ENCODE results near the gene MGST3. TPM values are rescaled to one million over a fixed set of nuclear protein-coding genes. Genes with fewer than 3 reads are reported as not detected.

MGST3 gene
- total RNA-seq, 1 experiment from 2014 or later: 87.7 TPM

DNA sequence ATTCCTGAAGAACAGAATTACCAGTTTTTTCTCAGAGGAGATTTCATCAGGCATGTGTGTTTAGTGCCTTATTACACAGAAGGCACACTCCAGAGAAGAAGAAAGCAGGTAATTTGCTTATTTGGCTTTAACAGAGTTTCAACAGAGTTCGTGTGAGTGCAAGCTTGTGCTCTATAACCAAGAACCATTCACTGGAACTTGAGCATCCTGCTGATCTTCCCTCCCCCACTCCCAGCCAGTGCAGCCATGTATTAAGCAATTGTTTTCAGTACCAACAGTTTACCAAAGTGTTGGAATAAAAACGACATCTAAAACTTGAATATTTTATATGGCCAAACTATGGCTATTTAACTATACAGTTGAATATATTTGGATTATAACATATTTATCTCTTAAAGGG is 4.3 kb downstream of the MGST3 start:
- H3K23ac ChIP-seq (ENCODE audit: insufficient read length, low read depth, low read length): no peak overlapping the region
- no peak overlapping the region for H2BK5ac ChIP-seq (ENCODE audit: insufficient read length, low read length)
- H2AFZ ChIP-seq (ENCODE audit: low read length): no peak overlapping the region
- H2BK12ac ChIP-seq (ENCODE audit: insufficient read length, low read depth, low read length): no peak overlapping the region
- no peak overlapping the region for H3K56ac ChIP-seq (ENCODE audit: insufficient read length, low read depth, low read length)
- peaks cover 2% of the 10 kb centered on the region for H3K79me1 ChIP-seq (ENCODE audit: insufficient read depth, low read depth, low read length, poor library complexity, severe bottlenecking)
- no peak overlapping the region for H3K4me3 Mint-ChIP-seq
- H2BK120ac ChIP-seq (ENCODE audit: low read depth, low read length, poor library complexity, severe bottlenecking): no peak overlapping the region
- no peak overlapping the region for H4K8ac ChIP-seq (replicated peaks; ENCODE audit: insufficient read length, low read depth, low read length)
- no peaks in the 10 kb centered on the region for H3K9me3 Mint-ChIP-seq
- H4K5ac ChIP-seq (ENCODE audit: insufficient read length, low read depth, low read length): no peak overlapping the region
- H3K4me1 Mint-ChIP-seq: peaks cover 38 to 47% of the 10 kb centered on the region in 2 experiments
- H3K9me3 ChIP-seq (ENCODE audit: control insufficient read depth, low read depth, low read length): no peaks in the 10 kb centered on the region
- no peak overlapping the region for H3K27ac Mint-ChIP-seq
- H3K27me3 ChIP-seq (ENCODE audit: insufficient read depth, low read length): no peaks in the 10 kb centered on the region
- no peak overlapping the region for H3K18ac ChIP-seq (ENCODE audit: insufficient read length, low read depth, low read length)
- DNase-seq: no peak
- H3K14ac ChIP-seq (ENCODE audit: insufficient read depth, low read length): no peak overlapping the region
- H3K36me3 Mint-ChIP-seq (ENCODE audit: insufficient read depth in 1 of 3, low read depth in 3 of 3): peaks cover 3 to 5% (median 5%) of the 10 kb centered on the region in 3 experiments; a peak in 3 of 7 replicates
- no peak overlapping the region for H2BK20ac ChIP-seq (ENCODE audit: low read depth, low read length, poor library complexity, severe bottlenecking)
- no peak overlapping the region for H4K91ac ChIP-seq (ENCODE audit: insufficient read length, low read depth, low read length)
- peaks cover 11% of the 10 kb centered on the region for H3K23me2 ChIP-seq (ENCODE audit: insufficient read length, low read depth, low read length, poor library complexity, severe bottlenecking)
- H3K9ac ChIP-seq (ENCODE audit: extremely low read depth, insufficient read length, low read length): no peak overlapping the region
- 0 out of 2 replicates have a peak, but pooled peaks cover 5% of the 10 kb centered on the region for H3K4me1 ChIP-seq (ENCODE audit: insufficient read depth, low read length)
- no peaks in the 10 kb centered on the region for H4K20me1 ChIP-seq (ENCODE audit: control insufficient read depth, insufficient read depth, insufficient read length)
- no peak overlapping the region for H3K4ac ChIP-seq (ENCODE audit: low read depth, low read length)
- no peak overlapping the region for H2AK5ac ChIP-seq (ENCODE audit: insufficient read length, low read length)
- TF ChIP-seq, protein P1, sequence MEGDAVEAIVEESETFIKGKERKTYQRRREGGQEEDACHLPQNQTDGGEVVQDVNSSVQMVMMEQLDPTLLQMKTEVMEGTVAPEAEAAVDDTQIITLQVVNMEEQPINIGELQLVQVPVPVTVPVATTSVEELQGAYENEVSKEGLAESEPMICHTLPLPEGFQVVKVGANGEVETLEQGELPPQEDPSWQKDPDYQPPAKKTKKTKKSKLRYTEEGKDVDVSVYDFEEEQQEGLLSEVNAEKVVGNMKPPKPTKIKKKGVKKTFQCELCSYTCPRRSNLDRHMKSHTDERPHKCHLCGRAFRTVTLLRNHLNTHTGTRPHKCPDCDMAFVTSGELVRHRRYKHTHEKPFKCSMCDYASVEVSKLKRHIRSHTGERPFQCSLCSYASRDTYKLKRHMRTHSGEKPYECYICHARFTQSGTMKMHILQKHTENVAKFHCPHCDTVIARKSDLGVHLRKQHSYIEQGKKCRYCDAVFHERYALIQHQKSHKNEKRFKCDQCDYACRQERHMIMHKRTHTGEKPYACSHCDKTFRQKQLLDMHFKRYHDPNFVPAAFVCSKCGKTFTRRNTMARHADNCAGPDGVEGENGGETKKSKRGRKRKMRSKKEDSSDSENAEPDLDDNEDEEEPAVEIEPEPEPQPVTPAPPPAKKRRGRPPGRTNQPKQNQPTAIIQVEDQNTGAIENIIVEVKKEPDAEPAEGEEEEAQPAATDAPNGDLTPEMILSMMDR (conservative IDR thresholded peaks at IDR 0.05): no peak
- no peak overlapping the region for H2BK15ac ChIP-seq (ENCODE audit: low read depth, low read length)
- peaks cover 3% of the 10 kb centered on the region; the same call in 1 of the 2 replicates for H3K79me2 ChIP-seq (ENCODE audit: insufficient read depth, low read length)
- no peak overlapping the region for H3K27ac ChIP-seq (ENCODE audit: insufficient read length, low read depth, low read length)
- no peaks in the 10 kb centered on the region for H3K27me3 Mint-ChIP-seq (ENCODE audit: low read depth)
- H3K4me2 ChIP-seq (ENCODE audit: insufficient read depth, insufficient read length, low read length): peak overlapping the region; percentile 56
- no CpG with 5 or more reads among the region's 2 CpGs for WGBS (ENCODE audit: extremely low coverage, insufficient read length, low lambda C conversion rate)
- no peak overlapping the region for H3T11ph ChIP-seq (ENCODE audit: low read length)

Measured in H9 (cell line).